A549 (cell line): ENCODE data around the gene NRAP. TPM values are rescaled to one million over a fixed set of nuclear protein-coding genes. Genes with fewer than 3 reads are reported as not detected.

Source experiments
- ATAC-seq, 2 experiments: fragments of 200-7000 bp in 1 of 2; fragments of >200 bp in 1 of 2; cut with Nextera tagmentation in 1 of 2; cut with Tn5 transposase in 1 of 2; 3 replicates each; pipeline versions ENCODE4 v1.8.0 to v1.9.1; 2018 to 2020; ENCODE audit warnings: mild to moderate bottlenecking in 1 of 2, moderate library complexity in 1 of 2
- CTCF ChIA-PET: fragments of 300-600 bp; sonication (Branson Sonifier 250); formaldehyde crosslinking; extraction: SDS; loops from one replicate; lab custom pipeline; 2021; ENCODE audit warnings: antibody characterized with exemption, inconsistent platforms; lab: Yijun Ruan, JAX
- POLR2A ChIA-PET: fragments of 350-600 bp; formaldehyde crosslinking; extraction: SDS; loops from one replicate; lab custom pipeline; 2021; ENCODE audit warnings: antibody characterized with exemption, inconsistent platforms; lab: Yijun Ruan, JAX
- DNase-seq, 2 experiments: peaks; one replicate each; pipeline versions ENCODE4 v3.0.0 to v3.0.0-alpha.2; 2011 to 2016; ENCODE audit warnings: low read depth in 1 of 2, low spot score in 1 of 2
- FAIRE-seq: peaks from 2 replicates; lab custom pipeline; 2011; peaks lifted over from hg19 to GRCh38; lab: Jason Lieb, UNC
- H3K27ac ChIP-seq, 2 experiments: fragments of >200 bp; sonication (Bioruptor Twin); formaldehyde crosslinking; 3 replicates each; pipeline ENCODE4 v1.5.1; 2016 to 2017
- H3K4me1 ChIP-seq: fragments of >200 bp; sonication (Bioruptor Twin); formaldehyde crosslinking; 3 replicates; pipeline ENCODE4 v1.6.1; 2016
- H3K4me2 ChIP-seq: fragments of >200 bp; sonication (Bioruptor Twin); formaldehyde crosslinking; 3 replicates; pipeline ENCODE4 v1.6.1; 2016
- H3K4me3 ChIP-seq: fragments of >200 bp; sonication (Bioruptor Twin); formaldehyde crosslinking; 3 replicates; pipeline ENCODE4 v1.5.1; 2016
- H3K9me3 ChIP-seq: fragments of >200 bp; sonication (Bioruptor Twin); formaldehyde crosslinking; 3 replicates; pipeline ENCODE4 v1.6.1; 2016
- CHD2 ChIP-seq: fragments of 150-350 bp; IDR thresholded peaks from 2 replicates; pipeline ENCODE4 v1.6.1; 2014; ENCODE audit warnings: low read length; ENCODE audit not compliant: partially characterized antibody
- ESRRA ChIP-seq: fragments of 150-350 bp; IDR thresholded peaks from 2 replicates; pipeline ENCODE4 v1.6.1; 2014; ENCODE audit warnings: mild to moderate bottlenecking, low read length, borderline replicate concordance
- HDAC2 ChIP-seq: fragments of 200-600 bp; sonication (generic); IDR thresholded peaks from 2 replicates; pipeline ENCODE4 v1.6.1; 2016
- HES2 ChIP-seq: fragments of >200 bp; sonication (Bioruptor Twin); formaldehyde crosslinking; IDR thresholded peaks from 2 replicates; pipeline ENCODE4 v1.6.1; 2016
- HMGXB4 ChIP-seq: fragments of 250-450 bp; sonication (Bioruptor Pico); IDR thresholded peaks from 2 replicates; pipeline ENCODE4 v1.5.0; 2021; ENCODE audit warnings: mild to moderate bottlenecking, moderate library complexity, borderline replicate concordance
- HOXB13 ChIP-seq: fragments of 250-450 bp; sonication (Bioruptor Pico); IDR thresholded peaks from 2 replicates; pipeline ENCODE4 v1.5.0; 2020; ENCODE audit warnings: low read depth, mild to moderate bottlenecking, moderate library complexity
- JUN ChIP-seq, 2 experiments: fragments of >200 bp; sonication (Bioruptor Twin); formaldehyde crosslinking; IDR thresholded peaks; 2 replicates in 1 of 2; 3 replicates in 1 of 2; pipeline ENCODE4 v1.6.1; 2016 to 2017
- KDM1A ChIP-seq: fragments of 200-600 bp; sonication (generic); IDR thresholded peaks from 2 replicates; pipeline ENCODE4 v1.6.1; 2016; ENCODE audit warnings: low read depth, mild to moderate bottlenecking
- KDM5A ChIP-seq: fragments of 200-600 bp; sonication (generic); IDR thresholded peaks from 2 replicates; pipeline ENCODE4 v1.6.1; 2016; ENCODE audit warnings: antibody characterized with exemption, mild to moderate bottlenecking
- MAFK ChIP-seq: fragments of 450-650 bp; IDR thresholded peaks from 2 replicates; pipeline ENCODE4 v1.6.1; 2014; ENCODE audit not compliant: partially characterized antibody
- MYC ChIP-seq: IDR thresholded peaks from 2 replicates; pipeline ENCODE4 v1.6.1; 2012; ENCODE audit warnings: mild to moderate bottlenecking, inconsistent platforms, low read length, improper control_type of control experiment, borderline replicate concordance
- NPAS2 ChIP-seq: fragments of 250-450 bp; sonication (Bioruptor Pico); IDR thresholded peaks from 2 replicates; pipeline ENCODE4 v1.8.0; 2022; ENCODE audit warnings: mild to moderate bottlenecking, moderate library complexity, borderline replicate concordance
- PHF8 ChIP-seq: fragments of 200-600 bp; sonication (generic); IDR thresholded peaks from 2 replicates; pipeline ENCODE4 v1.6.1; 2016; ENCODE audit warnings: low read depth, mild to moderate bottlenecking, antibody characterized with exemption, moderate library complexity, borderline replicate concordance
- RAD21 ChIP-seq, 2 experiments: fragments of >200 bp in 1 of 2; sonication (Bioruptor Twin) in 1 of 2; formaldehyde crosslinking in 1 of 2; IDR thresholded peaks in 1 of 2; conservative IDR thresholded peaks in 1 of 2; 2 replicates in 1 of 2; 3 replicates in 1 of 2; pipeline ENCODE4 v1.6.1; 2012 to 2018; ENCODE audit warnings: inconsistent platforms in 1 of 2
- RARB ChIP-seq: fragments of 250-450 bp; sonication (Bioruptor Pico); IDR thresholded peaks from 2 replicates; pipeline ENCODE4 v1.8.0; 2021; ENCODE audit warnings: mild to moderate bottlenecking, moderate library complexity
- REST ChIP-seq: fragments of 200-600 bp; sonication (generic); IDR thresholded peaks from 2 replicates; pipeline ENCODE4 v1.6.1; 2016; ENCODE audit warnings: antibody characterized with exemption, mild to moderate bottlenecking, moderate library complexity
- SMC3 ChIP-seq: fragments of >200 bp; sonication (Bioruptor Twin); formaldehyde crosslinking; IDR thresholded peaks from 3 replicates; pipeline ENCODE4 v1.6.1; 2018; ENCODE audit warnings: inconsistent platforms
- ZFP36 ChIP-seq: fragments of 450-650 bp; IDR thresholded peaks from 2 replicates; pipeline ENCODE4 v1.6.1; 2014; ENCODE audit warnings: borderline replicate concordance; ENCODE audit not compliant: partially characterized antibody
- ZSCAN20 ChIP-seq: fragments of 250-450 bp; sonication (Bioruptor Pico); IDR thresholded peaks from 2 replicates; pipeline ENCODE4 v1.8.0; 2022; ENCODE audit warnings: mild to moderate bottlenecking, moderate library complexity
- WGBS: methylation state at CpG from one replicate; pipeline ENCODE4 v1.1.6; 2017; ENCODE audit errors: missing lambda C conversion rate; 5-methylcytosine and 5-hydroxymethylcytosine counted together
- polyA plus RNA-seq, 4 experiments: library from polyadenylated mRNA; depleted of rRNA in 3 of 4; stranded (reverse); fragments of >200 nt; fragmentation: RNase III in 1 of 4; extraction: RNeasy Plus Mini Kit Qiagen cat#74134 plus additional on column Dnase treatment in 1 of 4; gene quantifications; 2 replicates in 3 of 4; 3 replicates in 1 of 4; pipeline ENCODE4 v1.2.3, GENCODE V29; 2011 to 2017

The NRAP gene
- polyA plus RNA-seq, 2 of the 4 experiments (the other 2 are of a cell fraction), result not detected

- 52% methylated on average over 10 of the region's 10 CpGs for WGBS
- ATAC-seq, result no peak
- no peaks in the 10 kb centered on the region for H3K9me3 ChIP-seq
- no peak overlapping the region for H3K4me3 ChIP-seq
- H3K4me1 ChIP-seq, result no peaks in the 10 kb centered on the region
- CTCF ChIA-PET, result interaction anchor here (0.7 to 0.9 kb wide), 2 partner anchors 10 to 63 kb away, joined by 3 read pairs; no protein-coding TSS in a partner anchor
- H3K4me2 ChIP-seq, result no peak overlapping the region
- FAIRE-seq, result no peak
- TF ChIP-seq MAFK, result peak; percentile 46
- TF ChIP-seq NPAS2, result no peak
- no peak for TF ChIP-seq HOXB13 (CRISPR knock-in tag)
- no peak for TF ChIP-seq JUN (IDR thresholded peaks at IDR 0.05)
- TF ChIP-seq ZFP36, result no peak
- POLR2A ChIA-PET, result no interaction called here
- DNase-seq, result no peak
- H3K27ac ChIP-seq, result no peak overlapping the region
Measured at GRCh38 chr10:113625461-113626186, 38.2 kb downstream of the NRAP start.

- CTCF ChIA-PET, result interaction anchor here (0.6 to 1.0 kb wide), 3 partner anchors 18 to 713 kb away, joined by 3 read pairs; no protein-coding TSS in a partner anchor
- Histone ChIP-seq H3K27ac (no peak overlapping the region), H3K4me3 (no peak overlapping the region)
- TF ChIP-seq ESRRA, result no peak
- TF ChIP-seq ZSCAN20 (CRISPR knock-in tag), result no peak
- TF ChIP-seq PHF8, result no peak
- no peak for TF ChIP-seq KDM5A
- no peak for TF ChIP-seq HES2
- no peak for TF ChIP-seq SMC3
- no peak for TF ChIP-seq HMGXB4 (CRISPR knock-in tag)
- no peak for TF ChIP-seq RARB
- TF ChIP-seq MYC, result no peak
- TF ChIP-seq RAD21 (conservative IDR thresholded peaks at IDR 0.05 in 1 of 2, IDR thresholded peaks at IDR 0.05 in 1 of 2), result no peak
- TF ChIP-seq REST, result no peak
- no peak for TF ChIP-seq KDM1A
- no peak for TF ChIP-seq HDAC2
- TF ChIP-seq CHD2, result no peak
- TF ChIP-seq, all 56 proteins: peak for 0
- POLR2A ChIA-PET, result no interaction called here
- WGBS, result 20% methylated on average over 4 of the region's 4 CpGs
- Histone ChIP-seq H3K4me2 (no peak overlapping the region), H3K4me1 (no peaks in the 10 kb centered on the region), H3K9me3 (no peaks in the 10 kb centered on the region)
- ATAC-seq (no peak), FAIRE-seq (peak; percentile 83), DNase-seq (no peak)
Measured at GRCh38 chr10:113622831-113623230, 41.0 kb downstream of the NRAP start.
